Testis (tissue), 3 donors: ENCODE measurements around the gene TRIO. TPM values are rescaled to one million over a fixed set of nuclear protein-coding genes. Genes with fewer than 3 reads are reported as not detected.

ENCODE experiments used
- DNase-seq: peaks from one replicate; pipeline ENCODE4 v3.0.0-alpha.2; 2019
- H3K27ac ChIP-seq, 2 donors: fragments of 200-600 bp; sonication (generic); one replicate each; pipeline ENCODE4 v1.5.1; 2019
- H3K27me3 ChIP-seq: fragments of 200-600 bp; sonication (generic); one replicate; pipeline ENCODE4 v1.5.1; 2019
- H3K36me3 ChIP-seq: fragments of 200-600 bp; sonication (generic); one replicate; pipeline ENCODE4 v1.5.1; 2017; ENCODE audit warnings: low read depth; ENCODE audit errors: missing control alignments
- H3K4me1 ChIP-seq: fragments of 200-600 bp; sonication (generic); one replicate; pipeline ENCODE4 v1.5.1; 2019
- H3K4me3 ChIP-seq, 2 donors: fragments of 200-600 bp; sonication (generic); one replicate each; pipeline ENCODE4 v1.5.1; 2017 to 2019
- H3K9me3 ChIP-seq: fragments of 200-600 bp; sonication (generic); one replicate; pipeline ENCODE4 v1.5.1; 2017
- POLR2A ChIP-seq: fragments of 450-650 bp; IDR thresholded peaks from one replicate; pipeline ENCODE4 v1.6.1; 2017; ENCODE audit warnings: antibody characterized with exemption, mild to moderate bottlenecking, moderate library complexity
- WGBS, 2 donors: methylation state at CpG; one replicate each; pipeline ENCODE4 v1.1.5; 2018; 5-methylcytosine and 5-hydroxymethylcytosine counted together
- intact Hi-C: fragments of 100-400 bp; cut with DNase I; formaldehyde crosslinking; loops from one replicate; pipeline ENCODE4 v1.15.1; 2023; ENCODE audit warnings: low total_unique reads
- polyA plus RNA-seq: library from polyadenylated mRNA; stranded (reverse); fragments of 350-450 nt; fragmentation: Illumina TruSeq; extraction: RNeasy Lipid Tissue Mini Kit (QIAGEN cat#74804); gene quantifications from one replicate; pipeline ENCODE4 v1.2.3, GENCODE V29; 2014; ENCODE audit warnings: low read depth, low replicate concordance; ENCODE audit not compliant: insufficient read depth
- total RNA-seq, 2 donors: library from RNA; depleted of rRNA; stranded (reverse); fragments of >200 nt; gene quantifications; one replicate each; pipeline ENCODE4 v1.2.3, GENCODE V29; 2016
- TF ChIP-seq, protein P1 (sequence below), 3 experiments: fragments of 450-650 bp in 2 of 3; fragments of 200-600 bp in 1 of 3; sonication (generic) in 1 of 3; IDR thresholded peaks; one replicate each; pipeline ENCODE4 v1.5.1; 2016 to 2019; ENCODE audit warnings: antibody characterized with exemption in 3 of 3, mild to moderate bottlenecking in 2 of 3, moderate library complexity in 1 of 3

Gene TRIO
- total and polyA plus RNA-seq, 3 donors from 2014 or later = 47.2 to 295 (median 249) TPM

DNA sequence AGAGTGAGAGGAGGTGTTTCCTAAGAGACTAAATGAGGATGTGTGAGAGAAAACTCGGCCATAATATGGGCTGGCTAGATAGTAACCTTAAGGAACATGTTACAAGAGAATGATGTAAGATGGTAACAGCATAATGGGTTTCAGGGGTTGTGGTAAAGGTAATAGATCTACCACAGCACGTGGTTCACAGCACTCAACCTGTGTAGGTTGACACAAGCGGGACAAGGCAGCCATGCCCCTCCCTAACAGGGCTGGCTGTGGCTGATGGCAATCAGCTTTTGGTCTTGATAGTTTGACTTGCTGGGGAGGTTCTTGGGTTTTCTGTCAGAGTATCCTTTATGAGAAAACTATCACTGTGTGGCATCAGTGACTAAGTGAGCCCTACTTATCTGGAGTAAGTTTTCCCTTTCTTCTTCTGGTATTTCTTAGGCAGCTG lies 138.6 kb downstream of the TRIO start:
- no peaks in the 10 kb centered on the region for H3K9me3 ChIP-seq
- no peaks in the 10 kb centered on the region for H3K27me3 ChIP-seq
- TF ChIP-seq, protein P1, sequence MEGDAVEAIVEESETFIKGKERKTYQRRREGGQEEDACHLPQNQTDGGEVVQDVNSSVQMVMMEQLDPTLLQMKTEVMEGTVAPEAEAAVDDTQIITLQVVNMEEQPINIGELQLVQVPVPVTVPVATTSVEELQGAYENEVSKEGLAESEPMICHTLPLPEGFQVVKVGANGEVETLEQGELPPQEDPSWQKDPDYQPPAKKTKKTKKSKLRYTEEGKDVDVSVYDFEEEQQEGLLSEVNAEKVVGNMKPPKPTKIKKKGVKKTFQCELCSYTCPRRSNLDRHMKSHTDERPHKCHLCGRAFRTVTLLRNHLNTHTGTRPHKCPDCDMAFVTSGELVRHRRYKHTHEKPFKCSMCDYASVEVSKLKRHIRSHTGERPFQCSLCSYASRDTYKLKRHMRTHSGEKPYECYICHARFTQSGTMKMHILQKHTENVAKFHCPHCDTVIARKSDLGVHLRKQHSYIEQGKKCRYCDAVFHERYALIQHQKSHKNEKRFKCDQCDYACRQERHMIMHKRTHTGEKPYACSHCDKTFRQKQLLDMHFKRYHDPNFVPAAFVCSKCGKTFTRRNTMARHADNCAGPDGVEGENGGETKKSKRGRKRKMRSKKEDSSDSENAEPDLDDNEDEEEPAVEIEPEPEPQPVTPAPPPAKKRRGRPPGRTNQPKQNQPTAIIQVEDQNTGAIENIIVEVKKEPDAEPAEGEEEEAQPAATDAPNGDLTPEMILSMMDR (IDR thresholded peaks at IDR 0.05) = no peak
- TF ChIP-seq POLR2A = no peak
- H3K27ac ChIP-seq = no peak overlapping the region
- DNase-seq = no peak
- H3K4me1 ChIP-seq = no peaks in the 10 kb centered on the region
- no peaks in the 10 kb centered on the region for H3K36me3 ChIP-seq
- intact Hi-C loops = no loop called here
- H3K4me3 ChIP-seq = no peak overlapping the region
- WGBS, 2 donors = 87 to 89% methylated on average over 3 of the region's 3 CpGs

DNA sequence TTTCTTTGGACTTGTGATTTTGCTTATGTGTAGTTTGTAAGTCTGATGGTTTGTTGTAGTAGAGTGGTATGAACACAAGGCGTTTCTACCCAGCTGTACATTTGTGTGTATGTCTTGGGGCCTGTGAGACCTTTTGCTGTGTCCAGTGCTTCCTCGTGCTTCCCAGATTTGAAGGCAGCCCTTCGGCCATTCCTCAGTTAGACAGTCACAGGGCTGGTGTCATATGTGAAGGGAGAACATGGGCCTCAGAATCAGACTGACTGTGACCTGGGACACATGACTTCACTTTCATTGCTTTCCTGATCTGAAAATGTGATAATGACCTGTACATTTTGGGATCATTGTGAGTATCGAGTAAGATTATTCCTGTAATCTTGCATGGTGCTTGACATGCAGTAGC lies 140.0 kb downstream of the TRIO start:
- WGBS, 2 donors = 85 to 91% methylated on average over 4 of the region's 4 CpGs
- Histone ChIP-seq H3K4me3 (no peak overlapping the region), H3K9me3 (no peaks in the 10 kb centered on the region), H3K27ac (no peak overlapping the region), H3K27me3 (no peaks in the 10 kb centered on the region), H3K4me1 (no peaks in the 10 kb centered on the region), H3K36me3 (no peaks in the 10 kb centered on the region)
- no peak for DNase-seq
- TF ChIP-seq, protein P1 (IDR thresholded peaks at IDR 0.05) = no peak
- TF ChIP-seq POLR2A = no peak
- intact Hi-C loops = no loop called here

DNA sequence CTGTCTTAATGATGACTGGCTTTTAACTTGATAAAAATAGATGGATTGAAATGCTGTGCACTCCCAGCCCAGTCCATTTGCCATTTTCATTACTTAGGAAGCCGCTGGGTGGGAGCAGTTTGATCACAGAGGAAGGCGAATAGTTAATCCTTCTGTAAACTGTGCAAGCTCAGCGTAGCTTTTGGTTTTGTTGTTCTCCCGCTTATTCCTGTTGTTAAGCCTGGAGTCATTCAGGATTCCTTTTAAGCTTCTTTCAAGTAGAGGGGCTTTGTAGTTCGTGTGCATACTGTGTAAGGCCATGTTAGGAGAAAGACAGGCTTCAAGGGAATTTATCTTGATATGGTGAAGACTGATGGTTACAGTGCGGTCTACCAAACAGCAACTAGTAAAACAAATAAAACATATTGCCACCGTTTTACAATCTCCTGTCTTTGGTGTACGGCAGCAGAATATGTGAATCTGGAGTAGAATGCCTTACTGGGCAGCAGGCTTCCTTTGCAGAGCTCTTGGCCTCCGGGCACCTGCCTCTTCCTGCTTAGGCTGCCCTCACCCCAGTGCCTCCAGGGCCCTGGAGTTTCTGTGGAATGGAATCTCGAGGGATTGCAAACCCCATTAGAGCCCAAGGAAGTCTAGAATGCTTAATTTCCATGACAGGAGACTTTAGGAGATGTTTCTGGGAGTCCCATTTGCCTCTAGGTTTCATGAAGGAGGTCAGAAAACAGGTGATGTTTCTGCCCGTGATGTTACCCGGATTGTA lies 141.4 kb downstream of the TRIO start:
- Histone ChIP-seq H3K4me1 (no peaks in the 10 kb centered on the region), H3K27me3 (no peaks in the 10 kb centered on the region), H3K9me3 (no peaks in the 10 kb centered on the region), H3K36me3 (no peaks in the 10 kb centered on the region), H3K27ac (no peak overlapping the region), H3K4me3 (no peak overlapping the region)
- WGBS, 2 donors = 87 to 89% methylated on average over 12 of the region's 12 CpGs
- DNase-seq = no peak
- TF ChIP-seq, protein P1 (IDR thresholded peaks at IDR 0.05) = no peak
- TF ChIP-seq POLR2A = no peak
- intact Hi-C loops = no loop called here

DNA sequence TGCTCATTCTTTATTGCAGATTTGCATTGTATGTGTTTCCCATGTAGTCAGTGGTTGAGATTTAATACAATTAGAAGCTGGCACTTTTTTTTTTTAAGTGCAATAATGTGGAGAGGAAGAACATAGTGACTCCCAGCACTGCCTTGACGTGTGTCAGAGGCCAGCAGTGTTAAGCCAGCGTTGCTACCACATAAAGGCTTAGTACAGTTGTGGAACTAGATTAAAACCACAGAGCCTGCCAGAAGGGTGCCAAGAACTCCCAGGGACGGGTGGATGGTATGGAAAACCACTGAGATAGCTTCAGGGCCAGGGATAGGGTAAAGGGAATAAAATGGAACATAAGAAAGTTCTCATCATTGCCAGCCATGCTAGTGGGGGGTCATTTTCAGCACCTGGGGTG lies 142.9 kb downstream of the TRIO start:
- Histone ChIP-seq H3K9me3 (no peaks in the 10 kb centered on the region), H3K4me1 (no peaks in the 10 kb centered on the region), H3K27ac (no peak overlapping the region), H3K27me3 (no peaks in the 10 kb centered on the region), H3K36me3 (no peaks in the 10 kb centered on the region), H3K4me3 (no peak overlapping the region)
- intact Hi-C loops = no loop called here
- no peak for DNase-seq
- no peak for TF ChIP-seq POLR2A
- TF ChIP-seq, protein P1 (IDR thresholded peaks at IDR 0.05) = no peak
- 76 to 92% methylated on average over 3 of the region's 3 CpGs for WGBS, 2 donors
